H1 (cell line): ENCODE data around the gene FLT1. TPM values are rescaled to one million over a fixed set of nuclear protein-coding genes. Genes with fewer than 3 reads are reported as not detected.

ENCODE experiments used
- CTCF ChIA-PET: fragments of 300-600 bp; sonication (Branson Sonifier 250); formaldehyde crosslinking; loops from one replicate; lab custom pipeline; 2021; ENCODE audit not compliant: partially characterized antibody; lab: Charles Lee
- POLR2A ChIA-PET: fragments of 300-600 bp; sonication (Branson Sonifier 250); formaldehyde crosslinking; loops from one replicate; lab custom pipeline; 2021; ENCODE audit warnings: inconsistent platforms; ENCODE audit not compliant: partially characterized antibody; lab: Charles Lee
- DNase-seq, 2 experiments: peaks; one replicate each; pipeline versions ENCODE4 v3.0.0 to v3.0.0-alpha.2; 2010 to 2022; ENCODE audit warnings: low spot score in 2 of 2, low read depth in 1 of 2, mixed read lengths in 1 of 2
- FAIRE-seq: peaks from 2 replicates; lab custom pipeline; 2011; peaks lifted over from hg19 to GRCh38; lab: Jason Lieb, UNC
- H2AFZ ChIP-seq: 2 replicates; pipeline ENCODE4 v1.8.1; 2012; ENCODE audit warnings: low read length, inconsistent platforms
- H2AK5ac ChIP-seq: 2 replicates; pipeline ENCODE4 v1.6.1; 2013; ENCODE audit warnings: low read depth, low read length
- H2BK120ac ChIP-seq: replicated peaks from 2 replicates; pipeline ENCODE3; 2013; ENCODE audit warnings: low read depth, low read length, inconsistent platforms
- H2BK12ac ChIP-seq: 2 replicates; pipeline ENCODE4 v1.6.1; 2013; ENCODE audit warnings: low read depth, low read length
- H2BK15ac ChIP-seq: 2 replicates; pipeline ENCODE4 v1.6.1; 2013; ENCODE audit warnings: low read length
- H2BK20ac ChIP-seq: 2 replicates; pipeline ENCODE4 v1.6.1; 2013; ENCODE audit warnings: low read length
- H2BK5ac ChIP-seq: 2 replicates; pipeline ENCODE4 v1.6.1; 2013; ENCODE audit warnings: low read depth, low read length
- H3K14ac ChIP-seq: 2 replicates; pipeline ENCODE4 v1.6.1; 2013; ENCODE audit warnings: inconsistent platforms; ENCODE audit not compliant: insufficient read length
- H3K18ac ChIP-seq: 2 replicates; pipeline ENCODE4 v1.6.1; 2013; ENCODE audit warnings: low read length; ENCODE audit errors: extremely low read depth
- H3K23ac ChIP-seq: 2 replicates; pipeline ENCODE4 v1.6.1; 2013; ENCODE audit warnings: inconsistent platforms; ENCODE audit not compliant: insufficient read length
- H3K23me2 ChIP-seq: 2 replicates; pipeline ENCODE4 v1.6.1; 2013; ENCODE audit warnings: low read depth, low read length
- H3K27ac ChIP-seq: 2 replicates; pipeline ENCODE4 v1.6.1; 2011; ENCODE audit warnings: low read depth, low read length, inconsistent platforms
- H3K27me3 ChIP-seq, 4 experiments: replicated peaks in 1 of 4; 1 replicate in 1 of 4; 2 replicates in 3 of 4; pipeline versions ENCODE4 v1.6.1 to v1.8.1; 2011 to 2013; ENCODE audit warnings: low read length in 3 of 4, mild to moderate bottlenecking in 3 of 4, inconsistent platforms in 2 of 4, mixed read lengths in 2 of 4, moderate library complexity in 1 of 4; ENCODE audit not compliant: control insufficient read depth in 3 of 4, insufficient read depth in 3 of 4; ENCODE audit errors: extremely low read depth in 1 of 4
- H3K36me3 ChIP-seq, 4 experiments: 2 replicates each; pipeline versions ENCODE4 v1.6.1 to v1.8.1; 2011 to 2013; ENCODE audit warnings: mild to moderate bottlenecking in 4 of 4, low read length in 3 of 4, moderate library complexity in 2 of 4, control low read depth in 1 of 4, inconsistent platforms in 1 of 4; ENCODE audit not compliant: insufficient read depth in 4 of 4, control insufficient read depth in 2 of 4
- H3K4ac ChIP-seq: replicated peaks from 2 replicates; pipeline ENCODE3; 2013; ENCODE audit warnings: low read length, low read depth, mixed read lengths, inconsistent platforms; ENCODE audit not compliant: insufficient read length
- H3K4me1 ChIP-seq, 4 experiments: replicated peaks in 1 of 4; 1 replicate in 1 of 4; 2 replicates in 3 of 4; pipeline versions ENCODE4 v1.6.1 to v1.8.1; 2011 to 2013; ENCODE audit warnings: low read length in 3 of 4, inconsistent platforms in 2 of 4, mixed read lengths in 1 of 4; ENCODE audit not compliant: insufficient read depth in 4 of 4, control insufficient read depth in 3 of 4
- H3K4me2 ChIP-seq, 2 experiments: 2 replicates each; pipeline versions ENCODE4 v1.6.1 to v1.8.1; 2011 to 2013; ENCODE audit warnings: low read depth in 2 of 2, low read length in 2 of 2, control low read depth in 1 of 2, inconsistent platforms in 1 of 2, mild to moderate bottlenecking in 1 of 2; ENCODE audit not compliant: insufficient read depth in 1 of 2
- H3K4me3 ChIP-seq, 4 experiments: fragments of 200-600, 300-600 bp in 1 of 4; sonication (generic), shearing (Covaris generic), sonication (Bioruptor Twin) in 1 of 4; 2 replicates each; pipeline versions ENCODE4 v1.5.1 to v1.8.1; 2011 to 2016; ENCODE audit warnings: low read length in 4 of 4, low read depth in 3 of 4, control low read depth in 2 of 4, inconsistent platforms in 2 of 4, mild to moderate bottlenecking in 2 of 4, mixed read lengths in 1 of 4, moderate library complexity in 1 of 4; ENCODE audit not compliant: insufficient read depth in 2 of 4; ENCODE audit errors: extremely low read depth in 1 of 4
- H3K56ac ChIP-seq: replicated peaks from 2 replicates; pipeline ENCODE3; 2013; ENCODE audit warnings: low read depth, mild to moderate bottlenecking, mixed read lengths, low read length, inconsistent platforms; ENCODE audit not compliant: insufficient read length
- H3K79me1 ChIP-seq: 2 replicates; pipeline ENCODE4 v1.6.1; 2013; ENCODE audit warnings: low read depth, low read length, control low read depth
- H3K79me2 ChIP-seq, 2 experiments: 2 replicates each; pipeline versions ENCODE4 v1.6.1 to v1.8.1; 2012 to 2013; ENCODE audit warnings: low read length in 2 of 2, mild to moderate bottlenecking in 2 of 2, inconsistent platforms in 1 of 2; ENCODE audit not compliant: insufficient read depth in 2 of 2, control insufficient read depth in 1 of 2
- H3K9ac ChIP-seq, 4 experiments: replicated peaks in 1 of 4; 1 replicate in 1 of 4; 2 replicates in 3 of 4; pipeline versions ENCODE4 v1.6.1 to v1.8.1; 2011 to 2013; ENCODE audit warnings: low read depth in 3 of 4, low read length in 3 of 4, control low read depth in 2 of 4, mild to moderate bottlenecking in 2 of 4, moderate library complexity in 2 of 4, inconsistent platforms in 1 of 4; ENCODE audit errors: extremely low read depth in 1 of 4
- H3K9me3 ChIP-seq, 2 experiments: 2 replicates each; pipeline versions ENCODE4 v1.6.1 to v1.8.1; 2012 to 2013; ENCODE audit warnings: mild to moderate bottlenecking in 2 of 2, moderate library complexity in 2 of 2, control low read depth in 1 of 2, inconsistent platforms in 1 of 2, low read depth in 1 of 2, low read length in 1 of 2, mixed read lengths in 1 of 2; ENCODE audit not compliant: insufficient read depth in 2 of 2
- H4K20me1 ChIP-seq, 2 experiments: replicated peaks in 1 of 2; 2 replicates each; pipeline versions ENCODE3 to v1.8.1; 2011 to 2013; ENCODE audit warnings: inconsistent platforms in 2 of 2, low read length in 2 of 2, mild to moderate bottlenecking in 1 of 2; ENCODE audit not compliant: insufficient read depth in 2 of 2, control insufficient read depth in 1 of 2
- H4K5ac ChIP-seq: 2 replicates; pipeline ENCODE4 v1.6.1; 2013; ENCODE audit warnings: low read length, low read depth, mixed read lengths, inconsistent platforms; ENCODE audit not compliant: insufficient read length
- H4K8ac ChIP-seq: 2 replicates; pipeline ENCODE4 v1.8.0; 2013; ENCODE audit warnings: mild to moderate bottlenecking, moderate library complexity, low read length, inconsistent platforms; ENCODE audit not compliant: insufficient read depth; ENCODE audit errors: extremely low read depth
- H4K91ac ChIP-seq: replicated peaks from 2 replicates; pipeline ENCODE3; 2013; ENCODE audit warnings: low read length, mixed read lengths, inconsistent platforms; ENCODE audit not compliant: insufficient read length
- BRCA1 ChIP-seq: IDR thresholded peaks from 2 replicates; pipeline ENCODE4 v1.6.1; 2012; ENCODE audit warnings: low read depth, low read length, improper control_type of control experiment
- CHD1 ChIP-seq: IDR thresholded peaks from 2 replicates; pipeline ENCODE4 v1.6.1; 2012; ENCODE audit warnings: low read depth, low read length, improper control_type of control experiment
- EGR1 ChIP-seq: IDR thresholded peaks from 2 replicates; pipeline ENCODE4 v1.6.1; 2011; ENCODE audit warnings: low read depth, low read length, borderline replicate concordance
- FOSL1 ChIP-seq: IDR thresholded peaks from 2 replicates; pipeline ENCODE4 v1.6.1; 2011; ENCODE audit warnings: mild to moderate bottlenecking, low read depth, low read length, moderate library complexity; ENCODE audit not compliant: insufficient read depth
- GTF2F1 ChIP-seq: IDR thresholded peaks from 2 replicates; pipeline ENCODE4 v1.6.1; 2012; ENCODE audit warnings: low read depth, low read length, improper control_type of control experiment, borderline replicate concordance
- KDM4A ChIP-seq: IDR thresholded peaks from one replicate; pipeline ENCODE4 v1.7.1; 2012; ENCODE audit warnings: low read depth, mild to moderate bottlenecking, moderate library complexity, low read length, inconsistent platforms; ENCODE audit not compliant: severe bottlenecking
- MAFK ChIP-seq: IDR thresholded peaks from 2 replicates; pipeline ENCODE4 v1.6.1; 2012; ENCODE audit warnings: low read depth, mild to moderate bottlenecking, improper control_type of control experiment, low read length
- NANOG ChIP-seq: IDR thresholded peaks from 2 replicates; pipeline ENCODE4 v1.6.1; 2011; ENCODE audit warnings: low read length, low read depth, mild to moderate bottlenecking, inconsistent platforms; ENCODE audit not compliant: insufficient read depth, poor library complexity, severe bottlenecking
- RXRA ChIP-seq: IDR thresholded peaks from 2 replicates; pipeline ENCODE4 v1.6.1; 2011; ENCODE audit warnings: low read depth, mild to moderate bottlenecking, low read length, moderate library complexity; ENCODE audit not compliant: insufficient read depth
- SAP30 ChIP-seq: fragments of 300-600 bp; sonication (generic); IDR thresholded peaks from 2 replicates; pipeline ENCODE4 v1.7.1; 2012; ENCODE audit warnings: low read length, moderate library complexity, mild to moderate bottlenecking, inconsistent platforms; ENCODE audit not compliant: insufficient read depth, insufficient replicate concordance
- SP2 ChIP-seq: IDR thresholded peaks from 2 replicates; pipeline ENCODE4 v1.6.1; 2012; ENCODE audit warnings: mild to moderate bottlenecking, low read length, inconsistent platforms
- TAF1 ChIP-seq: IDR thresholded peaks from 2 replicates; pipeline ENCODE4 v1.6.1; 2011; ENCODE audit warnings: mild to moderate bottlenecking, low read depth, low read length
- WGBS, 2 experiments: shearing (Covaris generic) in 1 of 2; methylation state at CpG; one replicate each; pipeline versions ENCODE4 v1.1.6 to v1.1.7; 2013 to 2015; ENCODE audit warnings: low lambda C conversion rate in 2 of 2, mixed read lengths in 2 of 2, inconsistent platforms in 1 of 2, low coverage in 1 of 2, missing lambda C conversion rate in 1 of 2; ENCODE audit not compliant: insufficient replicate concordance in 2 of 2, insufficient coverage in 1 of 2, insufficient read length in 1 of 2; ENCODE audit errors: extremely low coverage in 1 of 2, missing lambda C conversion rate in 1 of 2; 5-methylcytosine and 5-hydroxymethylcytosine counted together
- polyA plus RNA-seq, 7 experiments: library from polyadenylated mRNA; depleted of rRNA in 3 of 7; stranded (reverse) in 5 of 7; unstranded in 2 of 7; fragments of >200 nt in 5 of 7; fragments of 200-250 nt in 2 of 7; gene quantifications; 1 replicate in 5 of 7; 2 replicates in 1 of 7; 4 replicates in 1 of 7; pipeline versions ENCODE4 v1.2.1 to v1.2.3, GENCODE V29; 2011 to 2013; ENCODE audit warnings: missing spikeins in 2 of 7, mixed read lengths in 2 of 7
- total RNA-seq: library from RNA; stranded (reverse); fragmentation: NEBNext Ultra II Directional; extraction: Animal tissue kit (Norgen Biotek cat#: 25700); gene quantifications from 2 replicates; pipeline ENCODE4 v1.2.1, GENCODE V29; 2021
- TF ChIP-seq, protein P1 (sequence below): IDR thresholded peaks from 2 replicates; pipeline ENCODE4 v1.6.1; 2011; ENCODE audit warnings: low read length, improper control_type of control experiment

Gene FLT1
- total and polyA plus RNA-seq, 2 of the 8 experiments (the other 6 are each of a cell fraction or from before 2014, with no cell fraction given), result 19.7 to 90.2 TPM

DNA sequence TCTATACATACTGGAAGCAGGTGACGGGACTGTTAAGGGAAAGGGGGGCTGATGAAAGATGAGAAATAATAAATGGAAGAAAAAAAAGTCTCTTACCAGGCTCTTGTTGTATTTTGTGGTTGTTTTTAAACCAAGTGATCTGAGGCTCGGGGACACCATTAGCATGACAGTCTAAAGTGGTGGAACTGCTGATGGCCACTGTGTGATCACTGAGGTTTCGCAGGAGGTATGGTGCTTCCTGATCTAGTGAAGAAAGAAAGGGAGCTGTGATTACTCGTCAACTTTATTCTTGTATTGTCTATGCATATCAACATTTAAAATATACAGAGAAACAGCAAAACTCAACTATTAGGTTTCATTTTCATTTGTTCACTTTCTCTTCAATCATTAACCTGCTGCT, 110.1 kb downstream of the FLT1 start:
- H2BK120ac ChIP-seq, result no peak overlapping the region
- DNase-seq (no peak), FAIRE-seq (no peak)
- H4K5ac ChIP-seq, result no peak overlapping the region
- no peak overlapping the region for H2BK12ac ChIP-seq
- no peaks in the 10 kb centered on the region for H3K23me2 ChIP-seq
- no peak overlapping the region for H3K23ac ChIP-seq
- H2BK20ac ChIP-seq, result no peak overlapping the region
- TF ChIP-seq TAF1 (no peak), NANOG (no peak), SP2 (no peak), CHD1 (no peak), EGR1 (no peak), KDM4A (no peak), MAFK (no peak), FOSL1 (no peak), GTF2F1 (no peak), BRCA1 (no peak), SAP30 (no peak), RXRA (no peak)
- TF ChIP-seq, protein P1, sequence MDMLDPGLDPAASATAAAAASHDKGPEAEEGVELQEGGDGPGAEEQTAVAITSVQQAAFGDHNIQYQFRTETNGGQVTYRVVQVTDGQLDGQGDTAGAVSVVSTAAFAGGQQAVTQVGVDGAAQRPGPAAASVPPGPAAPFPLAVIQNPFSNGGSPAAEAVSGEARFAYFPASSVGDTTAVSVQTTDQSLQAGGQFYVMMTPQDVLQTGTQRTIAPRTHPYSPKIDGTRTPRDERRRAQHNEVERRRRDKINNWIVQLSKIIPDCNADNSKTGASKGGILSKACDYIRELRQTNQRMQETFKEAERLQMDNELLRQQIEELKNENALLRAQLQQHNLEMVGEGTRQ, result no peak
- H3K4me3 ChIP-seq, result no peak overlapping the region
- H3K4me2 ChIP-seq, result no peak overlapping the region
- ChIA-PET POLR2A (interaction anchor here (0.5 to 2.1 kb wide), 3 partner anchors 11 to 114 kb away, joined by 3 to 5 read pairs (median 4); no protein-coding TSS in a partner anchor), CTCF (interaction anchor here (1.1 to 1.3 kb wide), 2 partner anchors 10 to 13 kb away, joined by 3 to 4 read pairs; no protein-coding TSS in a partner anchor)
- no peak overlapping the region for H3K9ac ChIP-seq
- H2AK5ac ChIP-seq, result no peak overlapping the region
- H2BK5ac ChIP-seq, result no peak overlapping the region
- H3K9me3 ChIP-seq, result no peaks in the 10 kb centered on the region
- no peak overlapping the region for H3K27ac ChIP-seq
- no peak overlapping the region for H4K91ac ChIP-seq
- H3K56ac ChIP-seq, result no peak overlapping the region
- H2BK15ac ChIP-seq, result no peak overlapping the region
- H3K4me1 ChIP-seq, result peaks cover 0 to 2% (median 0%) of the 10 kb centered on the region in 4 experiments; a peak in 1 of 7 replicates
- H4K20me1 ChIP-seq, result peaks cover 0 to 1% of the 10 kb centered on the region in 2 experiments
- no peak overlapping the region for H3K14ac ChIP-seq
- H3K79me1 ChIP-seq, result no peaks in the 10 kb centered on the region
- H4K8ac ChIP-seq, result no peak overlapping the region
- peaks cover 0 to 33% (median 16%) of the 10 kb centered on the region in 4 experiments; a peak in 5 of 8 replicates for H3K36me3 ChIP-seq
- no peaks in the 10 kb centered on the region for H3K79me2 ChIP-seq
- no peak overlapping the region for H3K4ac ChIP-seq
- H3K27me3 ChIP-seq, result no peaks in the 10 kb centered on the region
- no peak overlapping the region for H2AFZ ChIP-seq
- 97% methylated on average over 4 of the region's 4 CpGs; no CpG with 5 or more reads in 1 of the 2 experiments for WGBS, 2 experiments
- H3K18ac ChIP-seq, result no peak overlapping the region
